NCI-H526 treated with DMSO at 0.1 percent for 48 hours (cell line): ENCODE data around the gene PRKX.
"Not testable (repeated sequence)": the region's sequence is repeated elsewhere in the genome, so short reads cannot be mapped to it uniquely, and the experiment has no call there.

Source experiments
- DNase-seq: peaks from one replicate; lab custom pipeline; 2025; lab: John Stamatoyannopoulos, UW

The PRKX gene

GRCh38 chrX:3653111-3653510 lies 60.3 kb downstream of the PRKX start:
- DNase-seq = no peak

- DNase-seq = no peak
Observed at GRCh38 chrX:3651277-3651676, 62.2 kb downstream of the PRKX start.

GRCh38 chrX:3648084-3648483 lies 65.4 kb downstream of the PRKX start:
- no peak for DNase-seq

GRCh38 chrX:3639858-3640631 lies 73.4 kb downstream of the PRKX start:
- not testable (repeated sequence) for DNase-seq

- DNase-seq = no peak
Observed at GRCh38 chrX:3639236-3639635, 74.2 kb downstream of the PRKX start.

- no peak for DNase-seq
Observed at GRCh38 chrX:3638280-3638873, 75.1 kb downstream of the PRKX start.

DNA sequence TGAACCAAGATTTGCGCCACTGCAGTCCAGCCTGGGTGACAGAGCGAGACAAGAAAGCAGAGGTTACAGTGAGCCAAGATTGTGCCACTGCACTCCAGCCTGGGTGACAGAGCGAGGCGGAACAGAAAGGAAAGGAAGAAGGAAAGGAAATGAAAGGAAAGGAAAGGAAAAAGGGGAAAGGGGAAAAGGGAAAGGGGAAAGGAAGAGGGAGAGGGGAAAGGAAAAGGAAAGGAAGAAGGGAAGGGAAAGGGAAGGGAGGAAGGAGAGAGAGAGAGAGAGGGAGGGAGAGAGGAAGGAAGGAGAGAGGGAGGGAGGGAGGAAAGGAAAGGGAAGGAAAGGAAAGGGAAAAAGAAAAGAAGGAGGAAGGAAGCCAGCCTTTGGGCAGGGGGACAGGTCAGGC lies 76.6 kb downstream of the PRKX start:
- no peak for DNase-seq

GRCh38 chrX:3631196-3631595 lies 82.3 kb downstream of the PRKX start:
- DNase-seq = no peak

DNA sequence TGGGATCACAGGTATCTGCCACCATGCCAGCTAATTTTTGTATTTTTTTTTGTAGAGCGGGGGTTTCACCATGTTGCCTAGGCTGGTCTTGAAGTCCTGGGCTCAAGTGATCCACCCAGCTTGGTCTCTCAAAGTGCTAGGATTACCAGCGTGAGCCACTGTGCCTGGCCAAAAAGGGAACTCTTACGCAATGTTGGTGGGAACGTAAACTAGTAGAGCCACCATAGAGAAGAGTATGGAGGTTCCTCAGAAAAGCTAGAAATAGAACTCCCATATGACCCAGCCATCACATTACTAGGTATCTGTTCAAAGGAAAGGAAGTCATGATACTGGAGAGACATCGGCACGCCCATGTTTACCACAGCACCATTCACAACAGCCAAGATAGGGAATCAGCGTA lies 85.9 kb downstream of the PRKX start:
- DNase-seq = no peak

DNA sequence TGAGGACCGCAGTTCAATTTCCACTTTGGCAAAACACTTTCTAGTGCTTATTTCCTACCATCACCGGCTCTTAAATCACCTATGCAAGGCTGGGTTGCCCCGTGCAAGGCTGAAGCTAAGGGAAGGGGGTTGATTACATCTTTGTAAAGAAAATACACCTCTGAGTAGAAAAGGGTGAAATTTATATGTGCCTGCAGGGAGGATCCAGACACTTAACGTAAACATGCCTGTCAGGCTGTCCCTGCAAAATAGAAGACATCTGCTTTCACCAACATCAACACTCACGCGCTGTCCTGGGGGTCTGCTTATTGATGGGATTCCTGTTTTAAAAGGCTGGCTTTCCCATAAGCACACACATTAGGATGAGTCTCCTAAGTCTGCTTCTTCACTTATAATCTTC lies 92.0 kb downstream of the PRKX start:
- no peak for DNase-seq

GRCh38 chrX:3611744-3612143 lies 101.7 kb downstream of the PRKX start:
- DNase-seq = not testable (repeated sequence)

DNA sequence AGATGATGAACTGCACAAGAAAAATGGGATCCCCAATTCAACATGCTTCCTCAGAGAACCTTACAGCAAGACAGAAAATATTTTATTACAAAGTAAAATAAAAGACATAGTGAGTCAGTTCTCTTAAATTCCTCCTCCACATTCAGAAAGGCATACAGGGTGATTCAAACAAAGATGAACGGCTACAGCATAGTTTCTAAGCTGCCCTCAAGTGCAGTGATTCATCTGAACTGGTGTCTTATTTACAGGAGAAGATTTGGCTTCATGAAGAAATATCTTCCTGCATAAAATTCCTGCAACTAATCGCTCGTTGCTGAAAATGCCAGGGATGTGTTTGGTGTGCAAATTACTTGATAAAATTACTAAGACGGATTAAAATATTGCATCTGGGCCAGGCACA lies 103.6 kb downstream of the PRKX start:
- DNase-seq = no peak

DNA sequence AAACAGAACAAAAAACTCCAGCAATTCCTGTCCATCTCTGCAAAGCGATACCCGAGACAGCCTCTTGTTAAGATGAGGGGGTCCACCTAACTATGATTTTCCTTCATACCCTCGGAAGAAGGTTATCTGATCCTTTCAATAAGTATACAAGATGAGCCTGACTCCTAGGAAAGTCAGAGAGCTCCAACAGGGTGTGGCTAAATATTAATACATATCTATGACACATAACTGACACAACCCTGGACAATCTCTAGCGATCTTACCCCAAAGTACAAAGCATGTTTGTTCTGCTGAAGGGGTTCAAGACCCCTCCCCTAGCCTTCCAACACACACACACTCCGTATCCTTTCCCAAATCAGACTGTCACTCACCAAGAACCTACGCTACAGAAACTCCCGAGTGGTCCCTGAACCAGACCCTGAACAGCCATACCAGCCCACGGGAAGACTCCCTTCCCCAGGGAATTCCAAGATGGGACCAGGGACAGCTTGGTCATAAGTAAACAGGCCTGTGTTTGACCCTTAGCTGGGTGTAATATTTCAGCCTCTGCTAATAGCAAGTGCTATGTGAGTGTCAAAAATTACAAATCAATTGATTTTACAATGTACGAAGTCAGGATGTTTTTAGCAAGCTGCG lies 110.3 kb downstream of the PRKX start:
- DNase-seq = no peak

DNA sequence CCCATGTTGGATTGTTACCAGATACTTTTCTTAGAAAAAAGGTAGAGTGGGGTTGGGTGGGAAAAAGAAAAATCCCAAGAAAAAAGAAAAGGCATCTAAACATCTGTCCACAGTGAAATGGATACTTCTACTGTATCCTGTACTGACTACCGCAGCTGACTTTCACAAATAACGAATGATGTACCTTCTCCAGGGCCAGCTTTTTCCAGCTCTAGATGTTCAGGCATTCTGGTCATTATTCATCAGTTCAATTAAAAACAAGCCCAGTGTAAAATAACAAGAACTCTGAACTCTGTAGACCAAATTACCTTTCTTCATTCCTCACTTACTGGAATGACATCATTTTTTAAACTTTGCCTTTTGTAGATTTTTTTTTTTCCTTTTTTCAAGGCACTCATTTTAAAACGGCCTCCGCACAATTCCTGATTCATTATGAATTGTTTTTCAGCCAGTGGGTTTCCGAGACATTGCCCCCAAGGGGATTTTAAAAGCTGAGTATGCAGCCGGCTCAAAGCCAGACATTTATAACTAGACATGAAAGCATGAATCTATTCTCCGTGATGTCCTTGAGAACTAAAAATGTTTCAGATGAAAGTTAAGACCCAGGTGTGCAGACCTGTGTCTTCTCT lies 113.5 kb downstream of the PRKX start:
- no peak for DNase-seq

DNA sequence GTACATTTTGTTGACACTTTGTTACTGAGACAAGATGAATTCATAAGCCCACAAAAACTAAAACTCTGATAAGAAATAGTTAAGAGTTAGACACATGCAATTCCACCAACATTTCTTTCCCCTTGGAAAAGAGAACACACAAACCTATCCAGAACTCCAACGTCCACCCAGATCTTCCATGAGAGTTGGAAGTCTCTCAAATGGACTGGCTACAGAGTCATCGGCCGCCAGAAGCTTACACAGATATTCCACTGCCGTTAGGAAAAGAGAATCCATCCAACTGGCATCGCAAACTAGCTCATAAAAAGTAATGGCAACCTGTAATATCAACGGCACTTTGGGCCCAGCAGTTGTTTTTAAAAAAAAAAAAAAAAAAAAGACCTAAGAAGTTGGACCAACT lies 114.7 kb downstream of the PRKX start:
- DNase-seq = no peak

GRCh38 chrX:3598046-3598605 lies 115.3 kb downstream of the PRKX start:
- no peak for DNase-seq

DNA sequence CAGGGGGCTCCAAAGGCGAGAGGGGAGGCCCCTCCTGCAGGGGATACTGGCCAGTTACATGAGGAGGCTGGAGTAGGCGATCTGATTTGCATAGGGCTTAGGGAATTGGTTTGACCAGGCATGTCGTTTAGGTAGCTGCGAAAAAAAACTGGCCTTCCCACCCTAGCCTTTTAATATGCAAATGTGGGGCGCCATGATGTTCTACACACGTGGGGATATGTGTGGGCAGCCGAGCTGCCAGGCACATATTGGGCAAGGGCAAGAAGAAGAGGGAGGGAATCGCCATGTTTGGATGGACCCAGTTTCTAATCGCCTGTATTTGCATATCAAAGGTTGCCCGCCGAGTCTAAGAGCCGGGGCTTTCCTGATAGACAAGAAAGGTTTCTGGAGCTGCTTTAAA lies 121.3 kb downstream of the PRKX start:
- peak; percentile 27 for DNase-seq

DNA sequence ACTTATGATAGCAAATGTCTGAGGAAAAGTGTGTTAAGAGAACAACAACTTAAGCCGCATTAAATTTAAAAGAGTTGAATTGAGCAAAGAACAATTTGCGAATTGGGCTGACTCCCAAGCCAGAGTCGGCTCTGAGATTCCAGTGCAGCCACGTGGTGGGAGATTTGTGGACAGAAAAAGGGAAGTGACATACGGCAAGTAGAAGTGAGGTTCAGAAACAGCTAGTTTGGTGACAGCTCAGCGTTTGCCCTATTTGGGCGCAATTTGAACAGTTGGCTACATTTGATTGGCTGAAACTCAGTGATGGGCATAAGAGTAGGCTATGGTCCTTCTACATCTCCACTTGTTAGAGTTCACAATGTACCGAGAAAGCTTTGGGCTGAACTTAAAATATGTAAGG lies 124.0 kb downstream of the PRKX start:
- no peak for DNase-seq

GRCh38 chrX:3585719-3586118 lies 127.7 kb downstream of the PRKX start:
- no peak for DNase-seq

GRCh38 chrX:3584415-3584996 lies 128.9 kb downstream of the PRKX start:
- DNase-seq = no peak

- no peak for DNase-seq
Observed at GRCh38 chrX:3582451-3582850, 131.0 kb downstream of the PRKX start.

DNA sequence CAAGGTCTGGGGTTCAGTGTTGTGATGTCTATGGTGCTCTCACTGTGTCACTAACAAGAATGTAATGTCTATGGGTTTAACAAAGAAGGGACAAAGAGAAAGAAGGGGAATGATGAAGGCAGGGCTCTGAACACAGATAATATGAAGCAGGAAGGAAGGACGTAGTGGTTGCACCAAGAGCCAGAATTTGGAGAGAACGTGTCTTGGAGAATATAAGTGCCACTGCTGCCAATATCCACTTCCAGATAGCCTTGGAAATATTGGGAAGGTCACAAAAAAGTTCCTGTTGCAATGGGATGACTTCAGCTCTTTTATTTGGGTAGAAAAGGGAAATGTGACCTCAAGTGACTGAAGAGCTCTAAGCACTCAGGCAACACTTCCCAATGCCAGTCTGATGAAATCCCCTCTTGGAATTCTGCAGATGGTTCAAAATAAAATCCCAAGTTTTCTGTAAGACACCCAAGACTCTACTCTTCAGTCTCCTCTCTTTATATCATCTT lies 131.8 kb downstream of the PRKX start:
- DNase-seq = no peak
